Kidney (tissue), 14 donors: ENCODE measurements around the gene SLC39A9. TPM values are rescaled to one million over a fixed set of nuclear protein-coding genes. Genes with fewer than 3 reads are reported as not detected.

ENCODE experiments used
- DNase-seq, 5 donors: peaks; one replicate each; pipeline ENCODE4 v3.0.0-alpha.2; 2013 to 2020
- FAIRE-seq: peaks from 2 replicates; lab custom pipeline; 2012; peaks lifted over from hg19 to GRCh38; lab: Jason Lieb, UNC
- H3K27ac ChIP-seq, 2 donors: one replicate each; pipeline ENCODE4 v1.7.0; 2013; ENCODE audit warnings: low read depth in 2 of 2, low read length in 2 of 2, inconsistent platforms in 1 of 2
- H3K27me3 ChIP-seq: one replicate; pipeline ENCODE4 v1.7.1; 2013; ENCODE audit warnings: low read length, inconsistent platforms; ENCODE audit not compliant: control insufficient read depth, insufficient read depth
- H3K36me3 ChIP-seq, 3 donors: one replicate each; pipeline versions ENCODE4 v1.7.0 to v1.7.1; 2013; ENCODE audit warnings: low read length in 3 of 3, control low read depth in 1 of 3, inconsistent platforms in 1 of 3; ENCODE audit not compliant: insufficient read depth in 3 of 3, control insufficient read depth in 2 of 3
- H3K4me1 ChIP-seq, 3 donors: one replicate each; pipeline versions ENCODE4 v1.7.0 to v1.7.1; 2013; ENCODE audit warnings: low read length in 3 of 3, inconsistent platforms in 1 of 3, low read depth in 1 of 3; ENCODE audit not compliant: control insufficient read depth in 2 of 3, insufficient read depth in 2 of 3
- H3K4me3 ChIP-seq, 3 donors: one replicate each; pipeline versions ENCODE4 v1.7.0 to v1.8.1; 2013; ENCODE audit warnings: low read length in 3 of 3, control low read depth in 1 of 3, inconsistent platforms in 1 of 3
- H3K9ac ChIP-seq, 3 donors: one replicate each; pipeline versions ENCODE4 v1.7.0 to v1.7.1; 2013; ENCODE audit warnings: low read length in 3 of 3, control low read depth in 1 of 3, inconsistent platforms in 1 of 3
- H3K9me3 ChIP-seq, 3 donors: one replicate each; pipeline versions ENCODE4 v1.7.0 to v1.7.1; 2013; ENCODE audit warnings: low read length in 3 of 3, control low read depth in 1 of 3, inconsistent platforms in 1 of 3; ENCODE audit not compliant: control insufficient read depth in 2 of 3, insufficient read depth in 1 of 3
- intact Hi-C: fragments of 100-400 bp; cut with DNase I; formaldehyde crosslinking; loops from one replicate; pipeline ENCODE4 v1.11.1; 2022
- polyA plus RNA-seq: library from polyadenylated mRNA; stranded (reverse); fragments of 350-450 nt; fragmentation: Illumina TruSeq; extraction: RNeasy Lipid Tissue Mini Kit (QIAGEN cat#74804); gene quantifications from one replicate; pipeline ENCODE4 v1.2.3, GENCODE V29; 2014; ENCODE audit warnings: low read depth, low replicate concordance; ENCODE audit not compliant: insufficient read depth
- total RNA-seq: library from RNA; stranded (reverse); fragmentation: NEBNext Ultra II Directional; extraction: Animal tissue kit (Norgen Biotek cat#: 25700); gene quantifications from one replicate; pipeline ENCODE4 v1.2.1, GENCODE V29; 2021
- TF ChIP-seq, protein P1 (sequence below): IDR thresholded peaks from 3 replicates; pipeline ENCODE4 v1.5.1; 2012; ENCODE audit warnings: mild to moderate bottlenecking, moderate library complexity, borderline replicate concordance; ENCODE audit not compliant: insufficient read depth; ENCODE audit errors: extremely low read depth
- donor health status: control.
- donor health status: control.
- donor health status: control.
- donor health status: control.
- donor health status: control.
- donor health status: DM: yes; HTN: yes; CAD: no.
- donor health status: Normal renal cell carcinoma (clear cell type).

SLC39A9 gene
- total and polyA plus RNA-seq, 2 donors from 2014 or later = 45.9 to 77.7 TPM

DNA sequence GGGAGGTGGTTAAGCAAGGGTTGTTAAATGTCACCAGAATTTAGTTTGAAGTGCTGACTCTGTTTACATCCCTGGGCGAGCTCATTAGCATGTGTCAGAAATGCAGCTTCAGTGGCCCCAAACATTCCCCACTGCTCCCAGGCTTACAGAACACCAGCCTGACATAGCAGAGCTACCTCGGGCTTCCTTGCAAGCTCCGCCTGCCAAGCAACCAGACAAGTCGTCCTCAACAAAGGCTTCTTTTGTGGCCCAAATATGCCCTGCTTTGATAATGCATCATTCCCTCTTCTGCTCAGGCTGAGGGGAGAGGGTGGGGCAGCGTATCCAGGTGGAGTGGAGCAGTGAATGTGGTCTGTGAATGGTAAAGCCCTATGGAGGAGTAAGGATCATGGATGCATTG is 28.4 kb upstream of the SLC39A9 start:
- TF ChIP-seq, protein P1, sequence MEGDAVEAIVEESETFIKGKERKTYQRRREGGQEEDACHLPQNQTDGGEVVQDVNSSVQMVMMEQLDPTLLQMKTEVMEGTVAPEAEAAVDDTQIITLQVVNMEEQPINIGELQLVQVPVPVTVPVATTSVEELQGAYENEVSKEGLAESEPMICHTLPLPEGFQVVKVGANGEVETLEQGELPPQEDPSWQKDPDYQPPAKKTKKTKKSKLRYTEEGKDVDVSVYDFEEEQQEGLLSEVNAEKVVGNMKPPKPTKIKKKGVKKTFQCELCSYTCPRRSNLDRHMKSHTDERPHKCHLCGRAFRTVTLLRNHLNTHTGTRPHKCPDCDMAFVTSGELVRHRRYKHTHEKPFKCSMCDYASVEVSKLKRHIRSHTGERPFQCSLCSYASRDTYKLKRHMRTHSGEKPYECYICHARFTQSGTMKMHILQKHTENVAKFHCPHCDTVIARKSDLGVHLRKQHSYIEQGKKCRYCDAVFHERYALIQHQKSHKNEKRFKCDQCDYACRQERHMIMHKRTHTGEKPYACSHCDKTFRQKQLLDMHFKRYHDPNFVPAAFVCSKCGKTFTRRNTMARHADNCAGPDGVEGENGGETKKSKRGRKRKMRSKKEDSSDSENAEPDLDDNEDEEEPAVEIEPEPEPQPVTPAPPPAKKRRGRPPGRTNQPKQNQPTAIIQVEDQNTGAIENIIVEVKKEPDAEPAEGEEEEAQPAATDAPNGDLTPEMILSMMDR = no peak
- Histone ChIP-seq H3K27me3 (no peaks in the 10 kb centered on the region), H3K9me3 (no peaks in the 10 kb centered on the region), H3K9ac (no peak overlapping the region), H3K4me3 (no peak overlapping the region), H3K4me1 (no peaks in the 10 kb centered on the region), H3K36me3 (peaks cover 0 to 8% (median 2%) of the 10 kb centered on the region in 3 donors), H3K27ac (no peak overlapping the region)
- DNase-seq (no peak), FAIRE-seq (no peak)
- intact Hi-C loops = no loop called here

DNA sequence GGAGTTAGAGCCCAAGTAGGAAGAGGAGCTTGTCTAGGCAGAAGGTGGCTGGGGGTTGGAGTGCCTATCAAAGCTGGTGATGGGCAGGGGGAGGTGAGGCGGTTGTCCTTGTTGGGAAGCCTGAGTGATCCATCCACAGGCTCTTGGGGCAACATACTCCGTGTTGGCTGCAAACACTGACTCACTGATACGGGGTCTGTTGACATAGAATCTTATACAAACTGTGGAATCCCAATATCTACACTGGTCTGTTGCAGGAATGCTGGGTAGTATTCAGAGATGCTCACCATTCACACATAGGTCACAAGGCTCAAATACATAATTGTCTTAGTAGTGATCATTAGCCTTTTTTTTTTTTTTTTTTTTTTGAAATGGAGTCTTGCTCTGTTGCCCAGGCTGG is 26.3 kb upstream of the SLC39A9 start:
- no peak for DNase-seq
- H3K9me3 ChIP-seq = peaks cover 0 to 2% (median 0%) of the 10 kb centered on the region in 3 donors
- intact Hi-C loops = no loop called here
- H3K36me3 ChIP-seq = peaks cover 5 to 17% (median 6%) of the 10 kb centered on the region in 3 donors
- H3K27ac ChIP-seq = no peak overlapping the region
- no peak overlapping the region for H3K4me3 ChIP-seq
- H3K27me3 ChIP-seq = no peaks in the 10 kb centered on the region
- H3K9ac ChIP-seq = no peak overlapping the region
- no peak for FAIRE-seq
- H3K4me1 ChIP-seq = no peaks in the 10 kb centered on the region
- TF ChIP-seq, protein P1 = no peak

DNA sequence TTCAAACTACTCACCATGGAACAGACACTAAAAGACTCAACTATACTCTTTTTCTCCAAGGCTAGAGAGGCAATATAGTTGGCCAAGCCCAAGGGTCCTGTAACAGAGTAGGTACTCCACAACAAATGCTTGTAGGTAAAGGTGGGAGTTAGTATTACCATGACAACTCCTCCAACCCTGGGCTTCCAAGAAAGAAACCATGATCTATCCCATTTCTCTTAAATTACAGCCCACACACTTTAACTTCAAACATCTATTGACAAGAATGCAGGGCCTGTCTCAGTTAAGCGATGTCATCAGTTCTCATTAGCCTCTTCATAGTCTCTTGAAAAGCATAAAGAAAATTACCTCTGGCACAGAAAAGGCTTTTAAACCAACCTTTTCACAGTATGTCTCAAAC is 25.4 kb upstream of the SLC39A9 start:
- no peaks in the 10 kb centered on the region for H3K27me3 ChIP-seq
- no peaks in the 10 kb centered on the region for H3K4me1 ChIP-seq
- peaks cover 0 to 2% (median 0%) of the 10 kb centered on the region in 3 donors for H3K9me3 ChIP-seq
- H3K36me3 ChIP-seq = peaks cover 5 to 17% (median 6%) of the 10 kb centered on the region in 3 donors
- no peak for FAIRE-seq
- intact Hi-C loops = no loop called here
- TF ChIP-seq, protein P1 = no peak
- H3K27ac ChIP-seq = no peak overlapping the region
- no peak for DNase-seq
- H3K9ac ChIP-seq = no peak overlapping the region
- H3K4me3 ChIP-seq = no peak overlapping the region

DNA sequence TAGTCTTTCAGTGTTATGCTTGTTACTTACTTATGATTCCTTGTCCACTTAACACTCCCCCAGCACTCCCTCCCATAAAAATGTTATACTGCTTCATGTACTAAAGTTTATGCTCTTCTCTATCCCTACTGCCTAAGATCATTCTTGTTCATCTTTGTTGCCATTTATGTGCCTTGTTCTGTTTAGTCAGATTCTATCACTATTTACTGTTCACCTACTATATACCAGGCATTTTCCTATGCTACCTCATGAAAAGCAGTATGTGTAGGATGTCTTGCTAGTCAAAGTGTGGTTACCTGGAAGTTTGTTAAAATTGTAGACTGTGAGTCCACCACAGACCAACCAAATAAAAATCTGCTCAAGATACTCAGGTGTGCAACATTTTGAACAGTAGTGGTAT is 24.3 kb upstream of the SLC39A9 start:
- H3K9me3 ChIP-seq = peaks cover 0 to 2% (median 0%) of the 10 kb centered on the region in 3 donors
- no peak overlapping the region for H3K4me3 ChIP-seq
- TF ChIP-seq, protein P1 = no peak
- no peak overlapping the region for H3K9ac ChIP-seq
- H3K27ac ChIP-seq = no peak overlapping the region
- intact Hi-C loops = no loop called here
- DNase-seq (no peak), FAIRE-seq (no peak)
- H3K4me1 ChIP-seq = no peaks in the 10 kb centered on the region
- peaks cover 5 to 19% (median 6%) of the 10 kb centered on the region in 3 donors for H3K36me3 ChIP-seq
- H3K27me3 ChIP-seq = no peaks in the 10 kb centered on the region
